AG04449 (cell line): Measurements from ENCODE around the gene SHISA3.

Experiments
- CTCF ChIA-PET: fragments of 350-600 bp; formaldehyde crosslinking; extraction: SDS; loops from one replicate; lab custom pipeline; 2021; ENCODE audit warnings: antibody characterized with exemption; lab: Yijun Ruan, JAX
- POLR2A ChIA-PET: fragments of 400-600, 350-600 bp; formaldehyde crosslinking; extraction: SDS; loops from one replicate; lab custom pipeline; 2020; ENCODE audit warnings: antibody characterized with exemption, inconsistent platforms; lab: Yijun Ruan, JAX
- DNase-seq: peaks from one replicate; pipeline ENCODE4 v3.0.0-alpha.2; 2010; ENCODE audit warnings: low read depth, low spot score
- H3K4me3 ChIP-seq: 2 replicates; pipeline ENCODE4 v1.5.1; 2011; ENCODE audit warnings: low read depth, mild to moderate bottlenecking, control low read depth, low read length
- TF ChIP-seq, protein P1 (sequence below): IDR thresholded peaks from one replicate; pipeline ENCODE4 v1.5.1; 2011; ENCODE audit warnings: mild to moderate bottlenecking, moderate library complexity, low read length, control low read depth, inconsistent platforms; ENCODE audit not compliant: insufficient read depth; ENCODE audit errors: missing control alignments

SHISA3 gene

DNA sequence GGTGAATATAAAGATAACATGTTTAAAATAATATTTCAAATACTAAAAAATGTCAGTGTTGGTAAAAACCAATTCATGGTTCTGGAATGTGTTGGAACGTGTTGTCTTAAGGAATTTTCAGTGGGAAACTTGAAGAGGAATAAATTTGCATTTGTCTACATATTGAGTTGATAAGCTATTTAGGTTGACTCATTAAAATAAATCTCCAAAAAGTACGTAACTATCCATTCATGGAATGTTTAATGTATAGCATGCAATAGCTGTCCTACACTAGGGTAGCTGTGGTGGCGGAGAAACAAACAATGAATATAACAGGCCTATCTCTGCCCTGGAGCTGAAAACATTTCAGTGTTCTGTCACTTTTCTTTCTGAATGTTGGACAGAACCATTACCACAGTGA is 20.3 kb downstream of the SHISA3 start:
- ChIA-PET POLR2A (no interaction called here), CTCF (no interaction called here)
- TF ChIP-seq, protein P1, sequence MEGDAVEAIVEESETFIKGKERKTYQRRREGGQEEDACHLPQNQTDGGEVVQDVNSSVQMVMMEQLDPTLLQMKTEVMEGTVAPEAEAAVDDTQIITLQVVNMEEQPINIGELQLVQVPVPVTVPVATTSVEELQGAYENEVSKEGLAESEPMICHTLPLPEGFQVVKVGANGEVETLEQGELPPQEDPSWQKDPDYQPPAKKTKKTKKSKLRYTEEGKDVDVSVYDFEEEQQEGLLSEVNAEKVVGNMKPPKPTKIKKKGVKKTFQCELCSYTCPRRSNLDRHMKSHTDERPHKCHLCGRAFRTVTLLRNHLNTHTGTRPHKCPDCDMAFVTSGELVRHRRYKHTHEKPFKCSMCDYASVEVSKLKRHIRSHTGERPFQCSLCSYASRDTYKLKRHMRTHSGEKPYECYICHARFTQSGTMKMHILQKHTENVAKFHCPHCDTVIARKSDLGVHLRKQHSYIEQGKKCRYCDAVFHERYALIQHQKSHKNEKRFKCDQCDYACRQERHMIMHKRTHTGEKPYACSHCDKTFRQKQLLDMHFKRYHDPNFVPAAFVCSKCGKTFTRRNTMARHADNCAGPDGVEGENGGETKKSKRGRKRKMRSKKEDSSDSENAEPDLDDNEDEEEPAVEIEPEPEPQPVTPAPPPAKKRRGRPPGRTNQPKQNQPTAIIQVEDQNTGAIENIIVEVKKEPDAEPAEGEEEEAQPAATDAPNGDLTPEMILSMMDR, result no peak
- DNase-seq, result no peak
- no peak overlapping the region for H3K4me3 ChIP-seq

DNA sequence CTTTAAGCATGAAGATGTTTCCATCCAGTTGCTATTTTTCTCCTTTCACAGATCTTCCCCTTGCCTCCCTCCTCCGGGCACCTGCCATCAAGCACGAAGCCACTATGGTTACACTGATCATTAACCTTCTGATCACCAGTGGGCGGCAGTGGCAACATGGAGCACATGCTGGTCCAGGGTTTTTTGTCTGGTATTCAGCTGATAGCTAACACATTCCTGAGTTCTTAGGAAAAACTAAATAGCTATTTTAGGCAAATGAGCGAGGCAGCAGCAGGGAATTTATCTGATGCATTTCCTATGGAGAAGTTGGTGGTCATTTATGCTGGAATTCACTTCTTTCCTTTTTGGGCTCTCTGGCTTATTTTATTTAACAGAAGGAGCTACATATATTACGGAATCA is 22.9 kb downstream of the SHISA3 start:
- TF ChIP-seq, protein P1, result no peak
- DNase-seq, result no peak
- ChIA-PET CTCF (no interaction called here), POLR2A (no interaction called here)
- H3K4me3 ChIP-seq, result no peak overlapping the region

DNA sequence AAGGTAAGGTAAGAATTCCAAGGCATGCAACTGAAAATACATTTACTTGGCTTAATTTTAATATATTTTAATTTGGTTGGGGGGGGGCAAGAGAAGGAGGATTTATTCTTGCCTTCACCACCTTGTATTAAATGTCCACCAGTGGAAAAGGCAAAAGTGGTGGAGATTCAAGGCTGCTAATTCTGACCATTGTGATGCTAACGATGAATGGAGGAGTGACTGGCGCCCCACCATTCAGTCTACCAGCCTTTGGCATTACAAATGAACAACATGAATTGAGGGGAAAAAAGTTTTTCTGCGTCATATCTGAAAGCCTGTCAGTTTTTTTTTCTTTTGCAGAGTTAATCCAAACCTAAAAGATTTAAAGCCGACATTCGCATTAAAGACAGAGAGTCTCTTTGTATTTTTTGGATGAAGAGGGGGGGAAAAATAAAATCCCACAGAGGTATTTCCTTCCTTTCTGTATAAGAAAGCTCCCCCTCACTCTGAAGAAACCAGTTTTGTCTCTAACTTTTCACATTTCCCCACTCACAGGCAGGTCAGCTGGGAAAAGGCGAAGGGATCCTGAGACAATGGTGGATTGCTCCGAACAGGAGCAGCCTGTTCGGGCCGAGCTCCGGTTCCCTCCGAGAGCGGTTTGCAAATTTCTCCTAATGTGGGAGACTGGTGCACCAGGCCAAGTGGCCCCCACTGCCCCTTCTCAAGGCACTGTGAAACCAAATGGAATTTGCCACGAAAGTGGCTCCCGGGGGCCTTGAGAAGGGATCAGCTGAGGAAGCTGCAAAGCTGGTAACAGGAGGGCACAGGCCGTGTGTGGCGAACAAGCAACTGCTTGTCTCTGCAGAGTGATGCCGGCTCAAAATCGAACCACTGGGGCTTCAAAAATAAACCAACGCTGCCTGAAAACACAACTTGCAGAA is 28.1 kb downstream of the SHISA3 start:
- CTCF ChIA-PET, result no interaction called here
- DNase-seq, result no peak
- no peak overlapping the region for H3K4me3 ChIP-seq
- POLR2A ChIA-PET, result no interaction called here
- TF ChIP-seq, protein P1, result no peak

DNA sequence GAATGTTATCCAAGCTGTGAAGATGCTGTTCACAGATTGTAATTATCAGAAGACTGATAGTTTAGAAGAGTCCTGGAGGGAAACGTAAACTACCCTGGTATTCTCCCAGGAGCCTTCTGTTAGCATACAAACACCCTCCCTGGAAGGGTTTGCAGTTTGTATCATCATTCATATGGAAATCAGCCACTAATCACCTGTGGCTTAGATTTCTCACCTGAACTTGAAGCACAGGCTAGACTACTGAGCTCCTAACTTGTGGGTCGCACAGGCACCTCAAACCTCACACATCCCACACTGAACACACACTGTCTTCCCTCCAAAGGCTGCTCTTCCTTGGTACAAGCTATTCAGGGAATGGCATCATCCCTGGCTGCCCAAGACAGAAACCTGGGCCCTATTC is 30.7 kb downstream of the SHISA3 start:
- TF ChIP-seq, protein P1, result no peak
- no peak for DNase-seq
- CTCF ChIA-PET, result no interaction called here
- no peak overlapping the region for H3K4me3 ChIP-seq
- POLR2A ChIA-PET, result no interaction called here

- ChIA-PET POLR2A (no interaction called here), CTCF (no interaction called here)
- DNase-seq, result no peak
- TF ChIP-seq, protein P1, result no peak
- H3K4me3 ChIP-seq, result no peak overlapping the region
Measured at GRCh38 chr4:42436928-42437565, 39.8 kb downstream of the SHISA3 start.

GRCh38 chr4:42440083-42440482 is 42.8 kb downstream of the SHISA3 start:
- H3K4me3 ChIP-seq, result no peak overlapping the region
- CTCF ChIA-PET, result no interaction called here
- POLR2A ChIA-PET, result no interaction called here
- no peak for DNase-seq
- TF ChIP-seq, protein P1, result no peak
